Mesenchymal stem cell (in vitro differentiated cells and primary cell): ENCODE data around the gene NUDT4.

ENCODE experiments used
- DNase-seq: peaks from one replicate; pipeline ENCODE4 v3.0.0-alpha.2; 2013
- H2AFZ ChIP-seq: one replicate; pipeline ENCODE4 v1.6.1; 2013; ENCODE audit warnings: low read depth, mild to moderate bottlenecking, control low read depth, inconsistent platforms, low read length, moderate library complexity
- H2AK5ac ChIP-seq: 2 replicates; pipeline ENCODE4 v1.6.1; 2013; ENCODE audit warnings: low read length, moderate library complexity, mild to moderate bottlenecking, inconsistent platforms; ENCODE audit not compliant: severe bottlenecking
- H2BK120ac ChIP-seq: one replicate; pipeline ENCODE4 v1.6.1; 2013; ENCODE audit warnings: low read depth, mild to moderate bottlenecking, inconsistent platforms, low read length, moderate library complexity
- H2BK12ac ChIP-seq, 2 experiments: one replicate each; pipeline ENCODE4 v1.6.1; 2013; ENCODE audit warnings: inconsistent platforms in 2 of 2, low read length in 2 of 2, mild to moderate bottlenecking in 2 of 2, moderate library complexity in 2 of 2, control low read depth in 1 of 2
- H2BK15ac ChIP-seq: one replicate; pipeline ENCODE4 v1.6.1; 2013; ENCODE audit warnings: mild to moderate bottlenecking, low read depth, inconsistent platforms; ENCODE audit not compliant: poor library complexity, severe bottlenecking
- H2BK5ac ChIP-seq: 2 replicates; pipeline ENCODE4 v1.6.1; 2013; ENCODE audit warnings: low read depth, mild to moderate bottlenecking, low read length, control low read depth, inconsistent platforms; ENCODE audit not compliant: poor library complexity, severe bottlenecking
- H3K14ac ChIP-seq, 2 experiments: one replicate each; pipeline ENCODE4 v1.6.1; 2013; ENCODE audit warnings: inconsistent platforms in 2 of 2, low read length in 2 of 2, control low read depth in 1 of 2, mild to moderate bottlenecking in 1 of 2, moderate library complexity in 1 of 2
- H3K18ac ChIP-seq, 2 experiments: one replicate each; pipeline ENCODE4 v1.6.1; 2013; ENCODE audit warnings: inconsistent platforms in 2 of 2, low read length in 2 of 2, control low read depth in 1 of 2, low read depth in 1 of 2, mild to moderate bottlenecking in 1 of 2
- H3K23ac ChIP-seq, 2 experiments: one replicate each; pipeline ENCODE4 v1.6.1; 2013; ENCODE audit warnings: inconsistent platforms in 2 of 2, low read length in 2 of 2, mild to moderate bottlenecking in 2 of 2, moderate library complexity in 2 of 2, control low read depth in 1 of 2
- H3K27ac ChIP-seq: 2 replicates; pipeline ENCODE4 v1.5.1; 2013; ENCODE audit warnings: mild to moderate bottlenecking, moderate library complexity, low read length, control low read depth, inconsistent platforms; ENCODE audit not compliant: poor library complexity, severe bottlenecking
- H3K27me3 ChIP-seq, 2 experiments: 2 replicates each; pipeline versions ENCODE4 v1.6.1 to v1.7.0; 2013; ENCODE audit warnings: low read length in 2 of 2, mild to moderate bottlenecking in 2 of 2, moderate library complexity in 2 of 2, control low read depth in 1 of 2, inconsistent platforms in 1 of 2; ENCODE audit not compliant: control insufficient read depth in 1 of 2, insufficient read depth in 1 of 2
- H3K36me3 ChIP-seq, 2 experiments: 2 replicates each; pipeline versions ENCODE4 v1.6.1 to v1.7.0; 2013; ENCODE audit warnings: low read length in 2 of 2, control low read depth in 1 of 2, inconsistent platforms in 1 of 2, low read depth in 1 of 2, mild to moderate bottlenecking in 1 of 2; ENCODE audit not compliant: insufficient read depth in 2 of 2, control insufficient read depth in 1 of 2
- H3K4ac ChIP-seq, 2 experiments: one replicate each; pipeline ENCODE4 v1.6.1; 2013; ENCODE audit warnings: inconsistent platforms in 2 of 2, low read length in 2 of 2, mild to moderate bottlenecking in 2 of 2, moderate library complexity in 2 of 2, control low read depth in 1 of 2, low read depth in 1 of 2
- H3K4me1 ChIP-seq: 2 replicates; pipeline ENCODE4 v1.6.1; 2013; ENCODE audit warnings: low read depth, low read length, control low read depth; ENCODE audit not compliant: control insufficient read depth, insufficient read depth
- H3K4me2 ChIP-seq: 2 replicates; pipeline ENCODE4 v1.6.1; 2013; ENCODE audit warnings: low read length, mild to moderate bottlenecking, inconsistent platforms; ENCODE audit not compliant: poor library complexity, severe bottlenecking
- H3K4me3 ChIP-seq, 2 experiments: 2 replicates each; pipeline versions ENCODE4 v1.5.1 to v1.7.0; 2013; ENCODE audit warnings: low read length in 2 of 2, mild to moderate bottlenecking in 2 of 2, control low read depth in 1 of 2, low read depth in 1 of 2; ENCODE audit not compliant: insufficient read depth in 1 of 2
- H3K79me1 ChIP-seq: replicated peaks from 2 replicates; pipeline ENCODE4 v1.6.1; 2013; ENCODE audit warnings: mild to moderate bottlenecking, control low read depth, low read length, inconsistent platforms; ENCODE audit not compliant: poor library complexity, severe bottlenecking
- H3K9ac ChIP-seq: 2 replicates; pipeline ENCODE4 v1.7.0; 2013; ENCODE audit warnings: mild to moderate bottlenecking, low read length, moderate library complexity
- H3K9me3 ChIP-seq: 2 replicates; pipeline ENCODE4 v1.7.0; 2013; ENCODE audit warnings: mild to moderate bottlenecking, low read length; ENCODE audit not compliant: control insufficient read depth
- H4K8ac ChIP-seq: one replicate; pipeline ENCODE4 v1.6.1; 2013; ENCODE audit warnings: inconsistent platforms, mild to moderate bottlenecking, low read length, moderate library complexity
- H4K91ac ChIP-seq: one replicate; pipeline ENCODE4 v1.6.1; 2013; ENCODE audit warnings: mild to moderate bottlenecking, low read length, inconsistent platforms
- WGBS: methylation state at CpG from one replicate; pipeline ENCODE4 v1.1.7; 2013; ENCODE audit warnings: mixed read lengths; 5-methylcytosine and 5-hydroxymethylcytosine counted together

The NUDT4 gene

DNA sequence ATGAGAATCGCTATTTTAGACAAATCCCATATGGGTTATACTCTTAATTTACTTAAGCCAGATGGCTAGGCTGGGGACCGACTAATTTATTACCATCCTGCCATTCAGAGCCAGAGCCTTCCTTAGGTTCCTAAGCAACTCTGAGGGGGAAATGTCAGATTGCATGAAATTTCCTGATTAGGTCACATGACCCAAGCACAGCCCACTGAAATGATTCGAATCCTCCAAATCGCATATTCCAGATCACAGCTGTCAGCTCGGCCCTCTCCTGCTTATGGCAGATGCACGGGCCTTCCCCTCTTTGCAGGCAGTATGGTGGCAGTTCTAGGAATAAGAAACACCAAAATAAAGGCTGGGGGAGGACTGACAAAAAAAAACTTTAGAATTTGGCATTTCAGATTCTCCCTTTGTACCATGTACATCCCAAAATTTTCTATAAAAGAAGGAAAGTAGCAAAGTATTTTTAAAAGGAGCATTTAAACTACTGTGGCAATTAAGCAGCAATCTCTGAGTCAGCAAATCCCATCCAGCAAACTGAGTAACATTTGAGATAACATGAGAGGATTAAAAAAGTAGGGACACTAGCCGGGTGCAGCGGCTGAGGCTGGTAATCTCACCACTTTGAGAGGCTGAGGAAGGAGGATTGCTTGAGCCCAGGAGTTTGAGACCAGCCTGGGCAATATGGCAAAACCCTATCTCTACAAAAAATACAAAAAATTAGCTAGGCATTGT, 30.5 kb upstream of the NUDT4 start:
- Histone ChIP-seq H2AFZ (no peak overlapping the region), H3K4me1 (no peaks in the 10 kb centered on the region), H3K9me3 (no peaks in the 10 kb centered on the region), H3K4me3 (no peak overlapping the region), H3K79me1 (no peaks in the 10 kb centered on the region), H2BK120ac (no peak overlapping the region), H2BK15ac (no peak overlapping the region), H3K27me3 (no peaks in the 10 kb centered on the region), H3K9ac (no peak overlapping the region), H4K91ac (no peak overlapping the region), H3K4me2 (no peak overlapping the region), H3K23ac (no peak overlapping the region), H2BK12ac (no peak overlapping the region), H3K36me3 (no peaks in the 10 kb centered on the region), H3K4ac (no peak overlapping the region), H4K8ac (no peak overlapping the region), H3K14ac (no peak overlapping the region), H2BK5ac (no peak overlapping the region), H3K18ac (no peak overlapping the region), H2AK5ac (no peak overlapping the region), H3K27ac (no peak overlapping the region)
- WGBS = 91% methylated on average over 5 of the region's 8 CpGs
- DNase-seq = no peak

- Histone ChIP-seq H3K4me3 (no peak overlapping the region), H4K91ac (no peak overlapping the region), H3K27ac (no peak overlapping the region), H2AK5ac (no peak overlapping the region), H2BK12ac (no peak overlapping the region), H2BK120ac (no peak overlapping the region), H2BK15ac (no peak overlapping the region), H3K4me1 (no peaks in the 10 kb centered on the region), H4K8ac (no peak overlapping the region), H3K9ac (no peak overlapping the region), H3K27me3 (no peaks in the 10 kb centered on the region), H3K23ac (no peak overlapping the region), H3K14ac (no peak overlapping the region), H3K36me3 (no peaks in the 10 kb centered on the region), H3K79me1 (no peaks in the 10 kb centered on the region), H2AFZ (no peak overlapping the region), H3K9me3 (no peaks in the 10 kb centered on the region), H3K4me2 (no peak overlapping the region), H2BK5ac (no peak overlapping the region), H3K4ac (no peak overlapping the region), H3K18ac (no peak overlapping the region)
- 94% methylated on average over 9 of the region's 10 CpGs for WGBS
- no peak for DNase-seq
Measured at GRCh38 chr12:93348575-93349435, 28.9 kb upstream of the NUDT4 start.

- DNase-seq = no peak
Measured at GRCh38 chr12:93351726-93352125, 26.0 kb upstream of the NUDT4 start.

DNA sequence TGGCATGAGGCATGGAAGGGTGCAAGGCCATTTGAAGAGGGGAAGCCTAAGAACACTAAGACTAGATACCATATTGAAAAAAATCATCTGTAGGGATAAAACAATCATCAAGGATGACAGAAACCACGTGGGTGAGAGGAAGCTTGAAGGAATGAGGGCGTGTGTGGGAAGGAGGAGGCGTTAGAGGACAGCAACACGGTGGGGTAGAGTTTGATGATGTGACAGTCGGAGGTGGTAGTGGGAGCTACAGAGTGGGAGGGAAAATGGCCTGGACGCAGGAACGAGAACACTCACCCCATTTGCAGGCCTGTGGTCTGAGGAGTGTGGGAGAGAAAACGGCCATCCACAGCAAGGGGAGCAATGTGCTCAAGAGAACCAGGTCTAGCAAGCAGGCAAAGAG, 25.4 kb upstream of the NUDT4 start:
- H3K14ac ChIP-seq = no peak overlapping the region
- no peaks in the 10 kb centered on the region for H3K36me3 ChIP-seq
- H3K4ac ChIP-seq = no peak overlapping the region
- H3K23ac ChIP-seq = no peak overlapping the region
- 81% methylated on average over 8 of the region's 8 CpGs for WGBS
- no peaks in the 10 kb centered on the region for H3K9me3 ChIP-seq
- no peak overlapping the region for H2BK120ac ChIP-seq
- no peak overlapping the region for H2BK15ac ChIP-seq
- H2BK12ac ChIP-seq = no peak overlapping the region
- no peak overlapping the region for H3K27ac ChIP-seq
- H4K91ac ChIP-seq = no peak overlapping the region
- no peak overlapping the region for H3K9ac ChIP-seq
- H2AK5ac ChIP-seq = no peak overlapping the region
- no peak overlapping the region for H3K4me2 ChIP-seq
- H2BK5ac ChIP-seq = no peak overlapping the region
- H3K4me1 ChIP-seq = no peaks in the 10 kb centered on the region
- H3K79me1 ChIP-seq = no peaks in the 10 kb centered on the region
- no peak overlapping the region for H4K8ac ChIP-seq
- H3K4me3 ChIP-seq = no peak overlapping the region
- H3K27me3 ChIP-seq = no peaks in the 10 kb centered on the region
- no peak overlapping the region for H2AFZ ChIP-seq
- DNase-seq = no peak
- H3K18ac ChIP-seq = no peak overlapping the region

More at GRCh38 chr12:93351726-93352125, 26.0 kb upstream of the NUDT4 start:
- no peak overlapping the region for H3K4me3 ChIP-seq
- H2BK120ac ChIP-seq = no peak overlapping the region
- no peak overlapping the region for H4K91ac ChIP-seq
- no peak overlapping the region for H3K18ac ChIP-seq
- H4K8ac ChIP-seq = no peak overlapping the region
- no peak overlapping the region for H3K9ac ChIP-seq
- no peak overlapping the region for H2BK12ac ChIP-seq
- no peaks in the 10 kb centered on the region for H3K9me3 ChIP-seq
- H3K4me1 ChIP-seq = no peaks in the 10 kb centered on the region
- no peak overlapping the region for H3K23ac ChIP-seq
- no peak overlapping the region for H3K4ac ChIP-seq
- no peak overlapping the region for H3K27ac ChIP-seq
- H3K79me1 ChIP-seq = no peaks in the 10 kb centered on the region
- no peak overlapping the region for H2BK15ac ChIP-seq
- no peak overlapping the region for H2AK5ac ChIP-seq
- H3K14ac ChIP-seq = no peak overlapping the region
- WGBS = 98% methylated on average over 1 of the region's 1 CpG
- H2BK5ac ChIP-seq = no peak overlapping the region
- no peaks in the 10 kb centered on the region for H3K36me3 ChIP-seq
- no peak overlapping the region for H3K4me2 ChIP-seq
- no peak overlapping the region for H2AFZ ChIP-seq
- H3K27me3 ChIP-seq = no peaks in the 10 kb centered on the region
